ENCODE measurements around the gene TNP2. TPM values are rescaled to one million over a fixed set of nuclear protein-coding genes. Genes with fewer than 3 reads are reported as not detected.

Gene TNP2
- total RNA-seq, 1 experiment from 2014 or later, result not detected

- no peak for TF ChIP-seq CTCF (IDR thresholded peaks at IDR 0.05)
- no peak for TF ChIP-seq TCF7L2 (IDR thresholded peaks at IDR 0.05; ENCODE audit: low read depth, low read length)
- no peak for DNase-seq (ENCODE audit: low read depth, low spot score)
- peaks cover 21% of the 10 kb centered on the region for H3K4me1 ChIP-seq (ENCODE audit: control insufficient read depth, insufficient read depth, low read length)
- no peak overlapping the region for H3K27ac ChIP-seq (ENCODE audit: low read length)
- no TSS peak for BruUV-seq (replicated peaks)
- intact Hi-C loops (cut with micrococcal nuclease; ENCODE audit: unreplicated experiment), result no loop called here
- no peak overlapping the region for H3K4me3 ChIP-seq (ENCODE audit: low read depth in 2 of 2, low read length in 2 of 2)
- H3K9me3 ChIP-seq (ENCODE audit: control insufficient read depth, insufficient read depth, low read depth, low read length), result no peaks in the 10 kb centered on the region
- ATAC-seq, result no peak
- no peaks in the 10 kb centered on the region for H3K27me3 ChIP-seq (ENCODE audit: control insufficient read depth, insufficient read depth, low read length)
- no peaks in the 10 kb centered on the region for H3K36me3 ChIP-seq (ENCODE audit: control insufficient read depth, insufficient read depth, low read length)
- in situ Hi-C loops (cut with HindIII; ENCODE audit: low pct_unique_long_range_greater_than_20kb, low sequenced_read_pairs), result no loop called here
- POLR2A ChIA-PET, result no interaction called here
- CTCF ChIA-PET, result no interaction called here
Measured at GRCh38 chr16:11310634-11310977, 41.5 kb upstream of the TNP2 start.

GRCh38 chr16:11309895-11310633 lies 40.9 kb upstream of the TNP2 start:
- BruUV-seq (replicated peaks), result no TSS peak
- no peak overlapping the region for H3K27ac ChIP-seq (ENCODE audit: low read length)
- no peaks in the 10 kb centered on the region for H3K27me3 ChIP-seq (ENCODE audit: control insufficient read depth, insufficient read depth, low read length)
- ATAC-seq (no peak), DNase-seq (ENCODE audit: low read depth, low spot score) (no peak)
- H3K4me1 ChIP-seq (ENCODE audit: control insufficient read depth, insufficient read depth, low read length), result peaks cover 21% of the 10 kb centered on the region
- CTCF ChIA-PET, result no interaction called here
- H3K4me3 ChIP-seq (ENCODE audit: low read depth in 2 of 2, low read length in 2 of 2), result no peak overlapping the region
- intact Hi-C loops (cut with micrococcal nuclease; ENCODE audit: unreplicated experiment), result no loop called here
- POLR2A ChIA-PET, result no interaction called here
- TF ChIP-seq CTCF (IDR thresholded peaks at IDR 0.05) (no peak), POLR2AphosphoS5 (IDR thresholded peaks at IDR 0.05; ENCODE audit: low read depth, low read length) (no peak), SIN3A (IDR thresholded peaks at IDR 0.05; ENCODE audit: borderline replicate concordance, insufficient read depth, low read depth, low read length) (no peak), TCF7L2 (IDR thresholded peaks at IDR 0.05; ENCODE audit: low read depth, low read length) (no peak)
- TF ChIP-seq, protein P1, sequence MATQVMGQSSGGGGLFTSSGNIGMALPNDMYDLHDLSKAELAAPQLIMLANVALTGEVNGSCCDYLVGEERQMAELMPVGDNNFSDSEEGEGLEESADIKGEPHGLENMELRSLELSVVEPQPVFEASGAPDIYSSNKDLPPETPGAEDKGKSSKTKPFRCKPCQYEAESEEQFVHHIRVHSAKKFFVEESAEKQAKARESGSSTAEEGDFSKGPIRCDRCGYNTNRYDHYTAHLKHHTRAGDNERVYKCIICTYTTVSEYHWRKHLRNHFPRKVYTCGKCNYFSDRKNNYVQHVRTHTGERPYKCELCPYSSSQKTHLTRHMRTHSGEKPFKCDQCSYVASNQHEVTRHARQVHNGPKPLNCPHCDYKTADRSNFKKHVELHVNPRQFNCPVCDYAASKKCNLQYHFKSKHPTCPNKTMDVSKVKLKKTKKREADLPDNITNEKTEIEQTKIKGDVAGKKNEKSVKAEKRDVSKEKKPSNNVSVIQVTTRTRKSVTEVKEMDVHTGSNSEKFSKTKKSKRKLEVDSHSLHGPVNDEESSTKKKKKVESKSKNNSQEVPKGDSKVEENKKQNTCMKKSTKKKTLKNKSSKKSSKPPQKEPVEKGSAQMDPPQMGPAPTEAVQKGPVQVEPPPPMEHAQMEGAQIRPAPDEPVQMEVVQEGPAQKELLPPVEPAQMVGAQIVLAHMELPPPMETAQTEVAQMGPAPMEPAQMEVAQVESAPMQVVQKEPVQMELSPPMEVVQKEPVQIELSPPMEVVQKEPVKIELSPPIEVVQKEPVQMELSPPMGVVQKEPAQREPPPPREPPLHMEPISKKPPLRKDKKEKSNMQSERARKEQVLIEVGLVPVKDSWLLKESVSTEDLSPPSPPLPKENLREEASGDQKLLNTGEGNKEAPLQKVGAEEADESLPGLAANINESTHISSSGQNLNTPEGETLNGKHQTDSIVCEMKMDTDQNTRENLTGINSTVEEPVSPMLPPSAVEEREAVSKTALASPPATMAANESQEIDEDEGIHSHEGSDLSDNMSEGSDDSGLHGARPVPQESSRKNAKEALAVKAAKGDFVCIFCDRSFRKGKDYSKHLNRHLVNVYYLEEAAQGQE (IDR thresholded peaks at IDR 0.05; ENCODE audit: insufficient read depth in 1 of 2, low read depth in 2 of 2, low read length in 1 of 2), result no peak
- H3K9me3 ChIP-seq (ENCODE audit: control insufficient read depth, insufficient read depth, low read depth, low read length), result no peaks in the 10 kb centered on the region
- no peaks in the 10 kb centered on the region for H3K36me3 ChIP-seq (ENCODE audit: control insufficient read depth, insufficient read depth, low read length)
- in situ Hi-C loops (cut with HindIII; ENCODE audit: low pct_unique_long_range_greater_than_20kb, low sequenced_read_pairs), result no loop called here

Data from Panc1 (cell line).